GM23338 (cell line): ENCODE results near the gene PNMA8B. TPM values are rescaled to one million over a fixed set of nuclear protein-coding genes. Genes with fewer than 3 reads are reported as not detected.

Experiments
- ATAC-seq: fragments of 200-7000 bp; cut with Tn5 transposase; 3 replicates; pipeline ENCODE4 v1.9.1; 2020
- DNase-seq: peaks from one replicate; pipeline ENCODE4 v3.0.0-alpha.2; 2015; ENCODE audit warnings: low spot score
- H2AFZ ChIP-seq: fragments of 200-600 bp; sonication (generic); 2 replicates; pipeline ENCODE4 v1.8.0; 2016; ENCODE audit warnings: antibody characterized with exemption, mild to moderate bottlenecking, moderate library complexity
- H3F3A ChIP-seq: fragments of 200-600 bp; sonication (generic); replicated peaks from 2 replicates; pipeline ENCODE4 v1.8.0; 2017; ENCODE audit warnings: antibody characterized with exemption, mixed run types, low read depth
- H3K27ac ChIP-seq: fragments of 200-600 bp; sonication (generic); 2 replicates; pipeline ENCODE4 v1.6.1; 2016; ENCODE audit warnings: low read depth
- H3K27me3 ChIP-seq: fragments of 200-600 bp; sonication (generic); 2 replicates; pipeline ENCODE4 v1.8.0; 2016; ENCODE audit warnings: mild to moderate bottlenecking, mixed run types, moderate library complexity; ENCODE audit not compliant: insufficient read depth
- H3K36me3 ChIP-seq: fragments of 200-600 bp; sonication (generic); 2 replicates; pipeline ENCODE4 v1.8.0; 2016; ENCODE audit warnings: mild to moderate bottlenecking; ENCODE audit not compliant: insufficient read depth
- H3K4me1 ChIP-seq: fragments of 200-600 bp; sonication (generic); 2 replicates; pipeline ENCODE4 v1.8.0; 2016; ENCODE audit warnings: mild to moderate bottlenecking, moderate library complexity; ENCODE audit not compliant: insufficient read depth
- H3K4me2 ChIP-seq: fragments of 200-600 bp; sonication (generic); 2 replicates; pipeline ENCODE4 v1.7.1; 2017; ENCODE audit warnings: mixed run types
- H3K4me3 ChIP-seq: fragments of 200-600 bp; sonication (generic); 2 replicates; pipeline ENCODE4 v1.6.1; 2016; ENCODE audit warnings: mixed run types
- H3K79me2 ChIP-seq: fragments of 200-600 bp; sonication (generic); replicated peaks from 2 replicates; pipeline ENCODE4 v1.8.0; 2017; ENCODE audit warnings: mild to moderate bottlenecking; ENCODE audit not compliant: insufficient read depth
- H3K9me2 ChIP-seq: fragments of 200-600 bp; sonication (generic); 2 replicates; pipeline ENCODE4 v1.8.0; 2017; ENCODE audit not compliant: insufficient read depth
- H4K20me1 ChIP-seq: fragments of 200-600 bp; sonication (generic); replicated peaks from 2 replicates; pipeline ENCODE4 v1.8.0; 2017; ENCODE audit warnings: mild to moderate bottlenecking; ENCODE audit not compliant: insufficient read depth
- H3K27ac Mint-ChIP-seq: 2 replicates; pipeline ENCODE4 v1.8.0; 2020; ENCODE audit warnings: inconsistent platforms, mild to moderate bottlenecking, moderate library complexity, mixed read lengths
- H3K27me3 Mint-ChIP-seq: 3 replicates; pipeline ENCODE4 v1.8.0; 2022; ENCODE audit warnings: low read depth, mild to moderate bottlenecking, moderate library complexity, mixed read lengths, inconsistent platforms; ENCODE audit not compliant: insufficient read depth, poor library complexity
- H3K36me3 Mint-ChIP-seq: 3 replicates; pipeline ENCODE4 v1.8.0; 2021; ENCODE audit warnings: low read depth, mild to moderate bottlenecking, inconsistent platforms, moderate library complexity, mixed read lengths
- H3K4me1 Mint-ChIP-seq: 3 replicates; pipeline ENCODE4 v1.8.0; 2020; ENCODE audit warnings: mild to moderate bottlenecking, inconsistent platforms, mixed read lengths
- H3K4me3 Mint-ChIP-seq: 3 replicates; pipeline ENCODE4 v1.8.0; 2021; ENCODE audit warnings: moderate library complexity, mild to moderate bottlenecking, inconsistent platforms, mixed read lengths
- H3K9me3 Mint-ChIP-seq: 3 replicates; pipeline ENCODE4 v1.8.0; 2020; ENCODE audit warnings: moderate library complexity, mild to moderate bottlenecking, inconsistent platforms, mixed read lengths
- CREB1 ChIP-seq: fragments of 250-450 bp; sonication (Bioruptor Pico); IDR thresholded peaks from 2 replicates; pipeline ENCODE4 v1.5.0; 2020; ENCODE audit warnings: low read depth, mild to moderate bottlenecking, moderate library complexity
- EZH2 ChIP-seq: fragments of 200-600 bp; sonication (generic); IDR thresholded peaks from one replicate; pipeline ENCODE4 v1.8.0; 2017; ENCODE audit warnings: antibody characterized with exemption, mild to moderate bottlenecking, low read depth; ENCODE audit not compliant: unreplicated experiment
- EZH2phosphoT487 ChIP-seq: fragments of 200-600 bp; sonication (generic); IDR thresholded peaks from one replicate; pipeline ENCODE4 v1.8.1; 2018; ENCODE audit warnings: antibody characterized with exemption; ENCODE audit not compliant: unreplicated experiment
- NANOG ChIP-seq: IDR thresholded peaks from 2 replicates; pipeline ENCODE4 v1.6.1; 2016; ENCODE audit warnings: antibody characterized with exemption, borderline replicate concordance
- POLR2AphosphoS5 ChIP-seq: IDR thresholded peaks from 2 replicates; pipeline ENCODE4 v1.6.1; 2016; ENCODE audit warnings: antibody characterized with exemption, low read depth
- ZNF114 ChIP-seq: fragments of 250-450 bp; sonication (Bioruptor Pico); IDR thresholded peaks from 2 replicates; pipeline ENCODE4 v1.5.0; 2020; ENCODE audit warnings: mild to moderate bottlenecking, moderate library complexity
- polyA plus RNA-seq: library from polyadenylated mRNA; unstranded; fragments of >200 nt; fragmentation: Nextera tagmentation; extraction: Ambion mirVana; gene quantifications from 2 replicates; pipeline ENCODE4 v1.2.1, GENCODE V29; 2016
- total RNA-seq: library from RNA; depleted of rRNA; stranded (reverse); fragments of >200 nt; shearing (Covaris generic); gene quantifications from 2 replicates; pipeline ENCODE4 v1.2.3, GENCODE V29; 2014
- TF ChIP-seq, protein P1 (sequence below), 2 experiments: fragments of 200-600 bp in 1 of 2; sonication (generic) in 1 of 2; conservative IDR thresholded peaks; 2 replicates each; pipeline versions ENCODE4 v1.5.1 to v1.6.1; 2016 to 2017; ENCODE audit warnings: antibody characterized with exemption in 2 of 2, low read depth in 2 of 2, mild to moderate bottlenecking in 2 of 2, moderate library complexity in 1 of 2
- TF ChIP-seq, protein P2 (sequence below): fragments of 250-450 bp; sonication (Bioruptor Pico); IDR thresholded peaks from 2 replicates; pipeline ENCODE4 v1.5.0; 2020; ENCODE audit warnings: mild to moderate bottlenecking, moderate library complexity

Gene PNMA8B
- total and polyA plus RNA-seq, 2 experiments from 2014 or later, result 0.44 to 1.7 TPM

DNA sequence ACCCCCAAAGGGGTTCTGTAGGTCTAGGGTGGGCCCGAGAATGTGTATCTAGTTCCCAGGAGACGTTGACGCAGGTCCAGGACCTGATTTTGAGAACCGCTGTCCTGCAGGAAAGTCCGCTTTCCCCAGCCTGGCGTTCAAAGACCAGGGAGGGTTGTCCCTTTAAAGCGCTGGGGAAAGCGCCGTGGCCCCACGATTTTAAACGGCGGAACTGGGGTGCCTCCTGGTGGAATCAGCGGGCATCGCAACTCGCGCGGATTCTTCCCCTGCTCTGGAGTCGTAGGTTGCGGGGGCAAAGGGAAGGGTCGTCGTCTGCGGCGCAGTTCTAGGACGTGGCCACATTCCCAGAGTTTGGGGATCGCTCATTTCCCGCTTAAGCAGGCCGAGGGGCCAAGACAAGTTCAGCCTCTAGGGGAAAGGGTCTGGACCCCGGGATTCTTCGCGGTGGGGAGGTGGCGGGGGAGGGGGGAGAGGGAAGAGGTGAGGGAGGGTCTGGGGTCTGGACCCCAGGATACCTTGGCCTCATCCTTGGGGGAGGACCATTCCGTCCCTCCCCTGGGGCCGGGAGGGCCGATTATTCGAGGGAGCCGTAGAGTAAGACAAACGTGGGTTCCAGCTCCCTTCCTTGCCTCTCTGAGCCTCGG, 7.7 kb downstream of the PNMA8B start:
- Mint-ChIP-seq H3K27ac (no peak overlapping the region), H3K4me3 (peak overlapping the region; percentile 81), H3K4me1 (peaks cover 22% of the 10 kb centered on the region), H3K9me3 (no peaks in the 10 kb centered on the region), H3K27me3 (peaks cover 64% of the 10 kb centered on the region), H3K36me3 (no peaks in the 10 kb centered on the region)
- ATAC-seq (peak; percentile 63), DNase-seq (peak; percentile 93)
- H3K9me2 ChIP-seq, result no peaks in the 10 kb centered on the region
- no peaks in the 10 kb centered on the region for H3K36me3 ChIP-seq
- H3F3A ChIP-seq, result 0 out of 2 replicates have a peak, but pooled peaks cover 3% of the 10 kb centered on the region
- H4K20me1 ChIP-seq, result no peaks in the 10 kb centered on the region
- peaks cover 68% of the 10 kb centered on the region for H3K27me3 ChIP-seq
- no peaks in the 10 kb centered on the region for H3K79me2 ChIP-seq
- no peak overlapping the region for H3K27ac ChIP-seq
- TF ChIP-seq, protein P1, sequence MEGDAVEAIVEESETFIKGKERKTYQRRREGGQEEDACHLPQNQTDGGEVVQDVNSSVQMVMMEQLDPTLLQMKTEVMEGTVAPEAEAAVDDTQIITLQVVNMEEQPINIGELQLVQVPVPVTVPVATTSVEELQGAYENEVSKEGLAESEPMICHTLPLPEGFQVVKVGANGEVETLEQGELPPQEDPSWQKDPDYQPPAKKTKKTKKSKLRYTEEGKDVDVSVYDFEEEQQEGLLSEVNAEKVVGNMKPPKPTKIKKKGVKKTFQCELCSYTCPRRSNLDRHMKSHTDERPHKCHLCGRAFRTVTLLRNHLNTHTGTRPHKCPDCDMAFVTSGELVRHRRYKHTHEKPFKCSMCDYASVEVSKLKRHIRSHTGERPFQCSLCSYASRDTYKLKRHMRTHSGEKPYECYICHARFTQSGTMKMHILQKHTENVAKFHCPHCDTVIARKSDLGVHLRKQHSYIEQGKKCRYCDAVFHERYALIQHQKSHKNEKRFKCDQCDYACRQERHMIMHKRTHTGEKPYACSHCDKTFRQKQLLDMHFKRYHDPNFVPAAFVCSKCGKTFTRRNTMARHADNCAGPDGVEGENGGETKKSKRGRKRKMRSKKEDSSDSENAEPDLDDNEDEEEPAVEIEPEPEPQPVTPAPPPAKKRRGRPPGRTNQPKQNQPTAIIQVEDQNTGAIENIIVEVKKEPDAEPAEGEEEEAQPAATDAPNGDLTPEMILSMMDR (conservative IDR thresholded peaks at IDR 0.05; ENCODE audit: low read depth in 2 of 2), result peak; percentile 88 to 96
- TF ChIP-seq ZNF114 (no peak), EZH2 (no peak), CREB1 (CRISPR knock-in tag) (no peak)
- peak overlapping the region; percentile 92 for H2AFZ ChIP-seq
- peak overlapping the region; percentile 89 for H3K4me2 ChIP-seq
- H3K4me3 ChIP-seq, result peak overlapping the region; percentile 63
- peaks cover 21% of the 10 kb centered on the region; the same call in 1 of the 2 replicates for H3K4me1 ChIP-seq

DNA sequence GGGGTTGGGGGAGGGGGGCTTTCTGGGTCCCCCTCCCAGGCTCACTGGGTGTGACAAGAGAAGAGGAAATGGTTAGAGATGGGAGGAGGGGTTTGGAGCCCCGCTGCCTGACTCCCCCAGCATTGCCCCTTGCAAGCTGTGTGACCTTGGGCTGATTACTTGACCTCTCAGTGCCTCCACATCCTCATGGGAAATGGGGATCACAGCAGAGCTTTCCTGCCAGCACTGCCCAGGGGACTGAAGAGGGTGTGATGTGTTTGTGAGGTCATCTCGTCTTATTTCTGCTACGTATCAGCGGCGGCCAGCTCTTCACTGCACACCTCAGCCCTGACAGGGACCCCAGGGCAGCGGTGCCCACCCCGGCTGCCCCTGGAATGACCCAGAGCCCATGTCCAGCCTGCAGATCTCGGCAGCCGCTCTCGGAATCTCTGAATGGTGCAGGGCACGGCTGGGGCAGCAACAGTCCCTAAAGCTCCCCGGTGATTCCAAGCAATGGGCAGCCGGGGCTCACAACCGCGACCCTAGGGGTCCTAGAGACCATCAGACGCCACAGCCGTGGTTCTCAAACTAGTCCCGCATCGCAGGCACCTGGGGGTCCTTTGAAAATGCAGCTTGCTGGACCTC, 8.4 kb downstream of the PNMA8B start:
- H3K27me3 ChIP-seq, result peaks cover 61% of the 10 kb centered on the region
- peak; percentile 53 for DNase-seq
- TF ChIP-seq, protein P2, sequence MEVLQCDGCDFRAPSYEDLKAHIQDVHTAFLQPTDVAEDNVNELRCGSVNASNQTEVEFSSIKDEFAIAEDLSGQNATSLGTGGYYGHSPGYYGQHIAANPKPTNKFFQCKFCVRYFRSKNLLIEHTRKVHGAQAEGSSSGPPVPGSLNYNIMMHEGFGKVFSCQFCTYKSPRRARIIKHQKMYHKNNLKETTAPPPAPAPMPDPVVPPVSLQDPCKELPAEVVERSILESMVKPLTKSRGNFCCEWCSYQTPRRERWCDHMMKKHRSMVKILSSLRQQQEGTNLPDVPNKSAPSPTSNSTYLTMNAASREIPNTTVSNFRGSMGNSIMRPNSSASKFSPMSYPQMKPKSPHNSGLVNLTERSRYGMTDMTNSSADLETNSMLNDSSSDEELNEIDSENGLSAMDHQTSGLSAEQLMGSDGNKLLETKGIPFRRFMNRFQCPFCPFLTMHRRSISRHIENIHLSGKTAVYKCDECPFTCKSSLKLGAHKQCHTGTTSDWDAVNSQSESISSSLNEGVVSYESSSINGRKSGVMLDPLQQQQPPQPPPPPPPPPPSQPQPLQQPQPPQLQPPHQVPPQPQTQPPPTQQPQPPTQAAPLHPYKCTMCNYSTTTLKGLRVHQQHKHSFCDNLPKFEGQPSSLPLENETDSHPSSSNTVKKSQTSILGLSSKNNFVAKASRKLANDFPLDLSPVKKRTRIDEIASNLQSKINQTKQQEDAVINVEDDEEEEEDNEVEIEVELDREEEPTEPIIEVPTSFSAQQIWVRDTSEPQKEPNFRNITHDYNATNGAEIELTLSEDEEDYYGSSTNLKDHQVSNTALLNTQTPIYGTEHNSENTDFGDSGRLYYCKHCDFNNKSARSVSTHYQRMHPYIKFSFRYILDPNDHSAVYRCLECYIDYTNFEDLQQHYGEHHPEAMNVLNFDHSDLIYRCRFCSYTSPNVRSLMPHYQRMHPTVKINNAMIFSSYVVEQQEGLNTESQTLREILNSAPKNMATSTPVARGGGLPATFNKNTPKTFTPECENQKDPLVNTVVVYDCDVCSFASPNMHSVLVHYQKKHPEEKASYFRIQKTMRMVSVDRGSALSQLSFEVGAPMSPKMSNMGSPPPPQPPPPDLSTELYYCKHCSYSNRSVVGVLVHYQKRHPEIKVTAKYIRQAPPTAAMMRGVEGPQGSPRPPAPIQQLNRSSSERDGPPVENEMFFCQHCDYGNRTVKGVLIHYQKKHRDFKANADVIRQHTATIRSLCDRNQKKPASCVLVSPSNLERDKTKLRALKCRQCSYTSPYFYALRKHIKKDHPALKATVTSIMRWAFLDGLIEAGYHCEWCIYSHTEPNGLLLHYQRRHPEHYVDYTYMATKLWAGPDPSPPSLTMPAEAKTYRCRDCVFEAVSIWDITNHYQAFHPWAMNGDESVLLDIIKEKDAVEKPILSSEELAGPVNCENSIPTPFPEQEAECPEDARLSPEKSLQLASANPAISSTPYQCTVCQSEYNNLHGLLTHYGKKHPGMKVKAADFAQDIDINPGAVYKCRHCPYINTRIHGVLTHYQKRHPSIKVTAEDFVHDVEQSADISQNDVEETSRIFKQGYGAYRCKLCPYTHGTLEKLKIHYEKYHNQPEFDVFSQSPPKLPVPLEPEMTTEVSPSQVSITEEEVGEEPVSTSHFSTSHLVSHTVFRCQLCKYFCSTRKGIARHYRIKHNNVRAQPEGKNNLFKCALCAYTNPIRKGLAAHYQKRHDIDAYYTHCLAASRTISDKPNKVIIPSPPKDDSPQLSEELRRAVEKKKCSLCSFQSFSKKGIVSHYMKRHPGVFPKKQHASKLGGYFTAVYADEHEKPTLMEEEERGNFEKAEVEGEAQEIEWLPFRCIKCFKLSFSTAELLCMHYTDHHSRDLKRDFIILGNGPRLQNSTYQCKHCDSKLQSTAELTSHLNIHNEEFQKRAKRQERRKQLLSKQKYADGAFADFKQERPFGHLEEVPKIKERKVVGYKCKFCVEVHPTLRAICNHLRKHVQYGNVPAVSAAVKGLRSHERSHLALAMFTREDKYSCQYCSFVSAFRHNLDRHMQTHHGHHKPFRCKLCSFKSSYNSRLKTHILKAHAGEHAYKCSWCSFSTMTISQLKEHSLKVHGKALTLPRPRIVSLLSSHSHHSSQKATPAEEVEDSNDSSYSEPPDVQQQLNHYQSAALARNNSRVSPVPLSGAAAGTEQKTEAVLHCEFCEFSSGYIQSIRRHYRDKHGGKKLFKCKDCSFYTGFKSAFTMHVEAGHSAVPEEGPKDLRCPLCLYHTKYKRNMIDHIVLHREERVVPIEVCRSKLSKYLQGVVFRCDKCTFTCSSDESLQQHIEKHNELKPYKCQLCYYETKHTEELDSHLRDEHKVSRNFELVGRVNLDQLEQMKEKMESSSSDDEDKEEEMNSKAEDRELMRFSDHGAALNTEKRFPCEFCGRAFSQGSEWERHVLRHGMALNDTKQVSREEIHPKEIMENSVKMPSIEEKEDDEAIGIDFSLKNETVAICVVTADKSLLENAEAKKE (CRISPR knock-in tag), result no peak
- TF ChIP-seq, protein P1 (conservative IDR thresholded peaks at IDR 0.05; ENCODE audit: low read depth in 2 of 2), result no peak
- TF ChIP-seq NANOG (no peak), EZH2phosphoT487 (no peak), POLR2AphosphoS5 (no peak)

More for the DNA sequence above, 8.4 kb downstream of the PNMA8B start:
- Mint-ChIP-seq H3K36me3 (no peaks in the 10 kb centered on the region), H3K27ac (no peak overlapping the region), H3K27me3 (peaks cover 59% of the 10 kb centered on the region), H3K4me1 (peaks cover 22% of the 10 kb centered on the region), H3K9me3 (no peaks in the 10 kb centered on the region), H3K4me3 (peak overlapping the region; percentile 64)
- ATAC-seq, result peak; percentile 10
- H2AFZ ChIP-seq, result peak overlapping the region; percentile 92
- 0 out of 2 replicates have a peak, but pooled peaks cover 3% of the 10 kb centered on the region for H3F3A ChIP-seq
- no peaks in the 10 kb centered on the region for H4K20me1 ChIP-seq
- H3K4me1 ChIP-seq, result peaks cover 18% of the 10 kb centered on the region; the same call in 1 of the 2 replicates
- H3K4me2 ChIP-seq, result peak overlapping the region; percentile 89
- no peaks in the 10 kb centered on the region for H3K36me3 ChIP-seq
- H3K4me3 ChIP-seq, result peak overlapping the region; percentile 63
- H3K27ac ChIP-seq, result no peak overlapping the region
- H3K9me2 ChIP-seq, result no peaks in the 10 kb centered on the region
- H3K79me2 ChIP-seq, result no peaks in the 10 kb centered on the region
